Stimulated activated CD4-positive, alpha-beta T cell treated with anti-CD3 and anti-CD28 coated beads, Interleukin-1b, Interleukin-23, amount 100 ng/mL, for 4 hours (primary cell): ENCODE data around the gene CTIF.

Source experiments
- DNase-seq, 2 donors: peaks; one replicate each; pipeline ENCODE4 v3.0.0-alpha.2; 2020; ENCODE audit warnings: low read depth in 2 of 2

The CTIF gene

GRCh38 chr18:48901145-48902022, 362.6 kb downstream of the CTIF start:
- DNase-seq, result no peak

GRCh38 chr18:48902023-48902855, 363.4 kb downstream of the CTIF start:
- no peak for DNase-seq

- DNase-seq, result no peak
These were observed 364.2 kb downstream of the CTIF start for GRCh38 chr18:48902856-48903601.

GRCh38 chr18:48904091-48904490, 365.3 kb downstream of the CTIF start:
- DNase-seq, result no peak

- DNase-seq, result no peak
These were observed 366.1 kb downstream of the CTIF start for GRCh38 chr18:48904847-48905394.

- DNase-seq, result no peak
These were observed 366.7 kb downstream of the CTIF start for GRCh38 chr18:48905513-48905912.

GRCh38 chr18:48908916-48909315, 370.1 kb downstream of the CTIF start:
- no peak for DNase-seq

- no peak for DNase-seq
These were observed 370.9 kb downstream of the CTIF start for GRCh38 chr18:48909721-48910120.

GRCh38 chr18:48910972-48911545, 372.2 kb downstream of the CTIF start:
- DNase-seq, result no peak
